Colonic mucosa (tissue), 4 donors: Measurements from ENCODE around the gene EPHB2. TPM values are rescaled to one million over a fixed set of nuclear protein-coding genes. Genes with fewer than 3 reads are reported as not detected.

Experiments used
- DNase-seq: peaks from one replicate; pipeline ENCODE4 v3.0.0-alpha.2; 2020
- H3K27ac ChIP-seq: fragments of 200-600 bp; one replicate; pipeline ENCODE4 v1.8.0; 2021
- H3K27me3 ChIP-seq: fragments of 200-600 bp; one replicate; pipeline ENCODE4 v1.8.0; 2021
- H3K36me3 ChIP-seq: fragments of 200-600 bp; one replicate; pipeline ENCODE4 v1.8.0; 2021
- H3K4me1 ChIP-seq: fragments of 200-600 bp; one replicate; pipeline ENCODE4 v1.8.0; 2021; ENCODE audit warnings: mild to moderate bottlenecking
- H3K4me3 ChIP-seq: fragments of 200-600 bp; one replicate; pipeline ENCODE4 v1.8.0; 2021
- H3K9ac ChIP-seq, 2 donors: one replicate each; pipeline ENCODE4 v1.7.0; 2013; ENCODE audit warnings: control low read depth in 2 of 2, low read depth in 2 of 2, low read length in 2 of 2
- H3K9me3 ChIP-seq: fragments of 200-600 bp; one replicate; pipeline ENCODE4 v1.8.0; 2021
- CTCF ChIP-seq: fragments of 200-600 bp; IDR thresholded peaks from one replicate; pipeline ENCODE4 v1.8.0; 2022; ENCODE audit warnings: antibody characterized with exemption, mild to moderate bottlenecking
- intact Hi-C: fragments of 100-400 bp; cut with DNase I; formaldehyde crosslinking; loops from one replicate; pipeline ENCODE4 v1.14.1; 2022
- total RNA-seq, 2 donors: library from RNA; stranded (reverse); fragmentation: NEBNext Ultra II Directional in 1 of 2; extraction: Animal tissue kit (Norgen Biotek cat#: 25700) in 1 of 2; gene quantifications; one replicate each; pipeline ENCODE4 v1.2.1, GENCODE V29; 2021
- donor health status: healthy.
- donor health status: DM: no; HTN: no; CAD: no.
- donor health status: DM: no; HTN: no; CAD: no.

EPHB2 gene
- total RNA-seq, 2 donors from 2014 or later = 71.9 to 150 TPM

GRCh38 chr1:22769932-22770331 is 59.3 kb downstream of the EPHB2 start:
- H3K9me3 ChIP-seq = no peaks in the 10 kb centered on the region
- H3K4me1 ChIP-seq = no peaks in the 10 kb centered on the region
- no peak overlapping the region for H3K4me3 ChIP-seq
- no peak for DNase-seq
- H3K27ac ChIP-seq = no peak overlapping the region
- H3K27me3 ChIP-seq = no peaks in the 10 kb centered on the region
- no peak overlapping the region for H3K9ac ChIP-seq
- H3K36me3 ChIP-seq = no peaks in the 10 kb centered on the region
- TF ChIP-seq CTCF = no peak
- intact Hi-C loops = no loop called here

GRCh38 chr1:22772014-22772413 is 61.4 kb downstream of the EPHB2 start:
- no peaks in the 10 kb centered on the region for H3K27me3 ChIP-seq
- intact Hi-C loops = no loop called here

GRCh38 chr1:22773981-22774832 is 63.6 kb downstream of the EPHB2 start:
- Histone ChIP-seq H3K4me1 (no peaks in the 10 kb centered on the region), H3K36me3 (no peaks in the 10 kb centered on the region), H3K27me3 (no peaks in the 10 kb centered on the region), H3K9ac (peak overlapping the region in 1 of 2 donors; percentile 16), H3K4me3 (no peak overlapping the region), H3K9me3 (no peaks in the 10 kb centered on the region), H3K27ac (no peak overlapping the region)
- peak; percentile 64 for DNase-seq
- intact Hi-C loops = no loop called here
- TF ChIP-seq CTCF = no peak

More at GRCh38 chr1:22772014-22772413, 61.4 kb downstream of the EPHB2 start:
- no peaks in the 10 kb centered on the region for H3K9me3 ChIP-seq
- H3K9ac ChIP-seq = no peak overlapping the region
- no peak for TF ChIP-seq CTCF
- H3K27ac ChIP-seq = no peak overlapping the region
- H3K4me1 ChIP-seq = no peaks in the 10 kb centered on the region
- no peak overlapping the region for H3K4me3 ChIP-seq
- no peak for DNase-seq
- H3K36me3 ChIP-seq = no peaks in the 10 kb centered on the region

- H3K4me1 ChIP-seq = no peaks in the 10 kb centered on the region
- intact Hi-C loops = no loop called here
- no peak for DNase-seq
- H3K4me3 ChIP-seq = no peak overlapping the region
- H3K27me3 ChIP-seq = no peaks in the 10 kb centered on the region
- H3K27ac ChIP-seq = no peak overlapping the region
- peak overlapping the region in 1 of 2 donors; percentile 16 for H3K9ac ChIP-seq
- H3K9me3 ChIP-seq = no peaks in the 10 kb centered on the region
- no peaks in the 10 kb centered on the region for H3K36me3 ChIP-seq
- TF ChIP-seq CTCF = no peak
Measured at GRCh38 chr1:22774833-22775182, 64.2 kb downstream of the EPHB2 start.

- DNase-seq = no peak
- no peak overlapping the region for H3K4me3 ChIP-seq
- TF ChIP-seq CTCF = no peak
- H3K9ac ChIP-seq = no peak overlapping the region
- no peaks in the 10 kb centered on the region for H3K4me1 ChIP-seq
- intact Hi-C loops = no loop called here
- H3K9me3 ChIP-seq = no peaks in the 10 kb centered on the region
- H3K27ac ChIP-seq = no peak overlapping the region
- no peaks in the 10 kb centered on the region for H3K36me3 ChIP-seq
- H3K27me3 ChIP-seq = no peaks in the 10 kb centered on the region
Measured at GRCh38 chr1:22775478-22775877, 64.8 kb downstream of the EPHB2 start.
